GM18517 (cell line): Measurements from ENCODE around the gene TRIM9.

Experiments
- ATAC-seq: cut with Tn5 transposase; IDR thresholded peaks from one replicate; pipeline ENCODE4 v1.9.1; 2021; ENCODE audit warnings: mild to moderate bottlenecking, moderate library complexity; ENCODE audit not compliant: unreplicated experiment

Gene TRIM9

GRCh38 chr14:50937800-50938199, 157.1 kb downstream of the TRIM9 start:
- no peak for ATAC-seq

GRCh38 chr14:50937325-50937724, 157.6 kb downstream of the TRIM9 start:
- no peak for ATAC-seq

DNA sequence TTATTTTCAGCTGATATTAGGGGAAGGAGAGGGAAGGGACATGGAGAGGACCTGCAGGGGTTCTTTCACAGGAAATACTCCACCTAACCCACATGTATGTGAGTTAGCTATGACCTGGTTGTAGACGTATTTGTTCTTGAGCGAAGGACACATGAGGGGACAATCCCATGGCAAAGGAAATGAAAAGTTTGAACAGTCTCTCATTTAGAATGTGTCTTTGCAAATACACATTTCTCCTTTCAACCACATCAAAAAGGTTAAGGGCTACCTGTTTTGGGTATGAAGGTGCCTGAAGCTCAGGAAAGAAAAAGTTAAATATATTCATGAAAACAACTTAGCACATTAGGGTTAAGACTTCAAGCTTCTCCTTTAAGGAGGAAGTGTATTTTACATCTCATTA, 158.0 kb downstream of the TRIM9 start:
- no peak for ATAC-seq

- ATAC-seq, result no peak
Measured at GRCh38 chr14:50936016-50936340, 158.9 kb downstream of the TRIM9 start.

- ATAC-seq, result no peak
Measured at GRCh38 chr14:50935126-50936015, 159.5 kb downstream of the TRIM9 start.

GRCh38 chr14:50932592-50933495, 162.1 kb downstream of the TRIM9 start:
- no peak for ATAC-seq

- ATAC-seq, result no peak
Measured at GRCh38 chr14:50932156-50932555, 162.7 kb downstream of the TRIM9 start.

DNA sequence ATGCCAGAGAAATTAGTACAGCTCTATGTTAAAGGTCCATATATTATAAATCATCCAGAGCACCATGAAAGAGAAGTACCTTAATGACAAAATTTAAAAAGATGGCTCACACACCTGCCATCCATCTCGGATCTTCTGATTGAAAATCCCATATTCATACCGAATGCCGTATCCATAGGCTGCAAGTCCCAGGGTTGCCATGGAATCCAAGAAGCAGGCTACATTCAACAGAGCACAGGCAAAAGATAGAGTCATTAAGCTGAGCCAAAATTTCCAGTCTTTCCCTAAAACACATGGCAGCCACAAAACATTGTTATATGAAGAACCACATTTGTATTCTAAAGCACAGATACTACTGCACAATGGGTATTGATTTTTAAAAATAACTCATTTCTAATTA, 163.3 kb downstream of the TRIM9 start:
- no peak for ATAC-seq

- no peak for ATAC-seq
Measured at GRCh38 chr14:50929506-50929905, 165.4 kb downstream of the TRIM9 start.

DNA sequence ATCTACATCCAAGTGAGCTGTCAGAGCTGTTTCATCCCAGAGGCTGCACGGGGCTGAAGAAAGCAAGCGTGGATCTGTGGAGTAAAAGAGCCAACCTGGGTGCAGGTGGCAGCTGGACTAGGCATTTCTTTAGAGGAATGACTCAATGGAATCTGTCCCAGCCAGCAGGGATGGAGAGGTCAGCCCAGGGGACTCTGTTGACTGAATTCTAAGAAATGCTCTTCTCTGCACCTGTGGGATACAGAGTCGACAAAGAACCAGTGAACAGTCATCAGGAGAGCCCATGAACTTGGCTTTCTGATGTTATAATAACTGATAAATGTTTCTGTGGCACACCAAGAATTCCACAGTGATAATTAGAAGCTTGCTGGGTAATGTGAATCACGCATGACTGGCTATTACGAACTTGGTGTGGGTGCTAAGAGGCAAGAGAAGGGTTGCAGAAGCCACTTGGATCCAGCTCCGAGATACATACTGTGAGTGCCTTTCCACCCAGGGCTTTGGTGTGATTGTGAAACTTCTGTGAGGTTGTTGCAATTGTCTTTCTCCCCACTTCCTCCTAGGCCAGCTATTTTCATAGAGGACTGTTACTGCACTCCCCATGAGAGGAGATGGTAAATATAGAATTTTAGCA, 166.8 kb downstream of the TRIM9 start:
- ATAC-seq, result no peak

GRCh38 chr14:50926851-50927386, 168.0 kb downstream of the TRIM9 start:
- no peak for ATAC-seq
